ENCODE data around the gene ETF1. TPM values are rescaled to one million over a fixed set of nuclear protein-coding genes. Genes with fewer than 3 reads are reported as not detected.

Gene ETF1
- total and polyA plus RNA-seq, 4 donors: 55.7 to 73.7 (median 62.9) TPM

DNA sequence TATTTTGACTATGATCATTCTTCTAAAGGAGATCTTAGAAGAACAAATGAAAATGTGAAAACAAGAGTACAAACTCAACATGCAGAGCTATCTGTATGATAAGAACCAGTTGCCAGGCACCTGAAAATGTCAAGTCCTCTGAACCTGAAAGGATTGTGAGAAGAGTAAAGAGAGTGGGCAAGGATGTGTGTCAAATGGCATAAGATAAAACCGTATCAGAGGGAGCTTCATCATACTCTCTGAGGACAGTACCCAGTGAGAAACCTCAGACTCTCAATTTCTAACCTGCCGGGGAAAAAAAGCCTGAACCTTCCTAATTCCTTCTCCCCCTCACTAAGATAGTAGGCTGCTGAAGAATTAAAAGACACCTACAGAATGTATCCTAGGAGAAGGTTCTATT is 6.8 kb downstream of the ETF1 start:
- Histone ChIP-seq H3K4me3 (ENCODE audit: low read depth, low read length) (no peak overlapping the region), H3K27me3 (ENCODE audit: control insufficient read depth, insufficient read depth, low read length) (no peaks in the 10 kb centered on the region), H3K36me3 (ENCODE audit: control insufficient read depth, insufficient read depth, low read length) (peaks cover 4% of the 10 kb centered on the region), H3K27ac (ENCODE audit: low read depth, low read length) (no peak overlapping the region), H3K9me3 (ENCODE audit: control insufficient read depth, insufficient read depth, low read length) (no peaks in the 10 kb centered on the region), H3K4me1 (ENCODE audit: control insufficient read depth, insufficient read depth, low read length) (no peaks in the 10 kb centered on the region)
- WGBS (ENCODE audit: insufficient coverage): no CpG with 5 or more reads among the region's 2 CpGs
- no peak for DNase-seq (ENCODE audit: low read depth in 4 of 6, low spot score in 6 of 6)

DNA sequence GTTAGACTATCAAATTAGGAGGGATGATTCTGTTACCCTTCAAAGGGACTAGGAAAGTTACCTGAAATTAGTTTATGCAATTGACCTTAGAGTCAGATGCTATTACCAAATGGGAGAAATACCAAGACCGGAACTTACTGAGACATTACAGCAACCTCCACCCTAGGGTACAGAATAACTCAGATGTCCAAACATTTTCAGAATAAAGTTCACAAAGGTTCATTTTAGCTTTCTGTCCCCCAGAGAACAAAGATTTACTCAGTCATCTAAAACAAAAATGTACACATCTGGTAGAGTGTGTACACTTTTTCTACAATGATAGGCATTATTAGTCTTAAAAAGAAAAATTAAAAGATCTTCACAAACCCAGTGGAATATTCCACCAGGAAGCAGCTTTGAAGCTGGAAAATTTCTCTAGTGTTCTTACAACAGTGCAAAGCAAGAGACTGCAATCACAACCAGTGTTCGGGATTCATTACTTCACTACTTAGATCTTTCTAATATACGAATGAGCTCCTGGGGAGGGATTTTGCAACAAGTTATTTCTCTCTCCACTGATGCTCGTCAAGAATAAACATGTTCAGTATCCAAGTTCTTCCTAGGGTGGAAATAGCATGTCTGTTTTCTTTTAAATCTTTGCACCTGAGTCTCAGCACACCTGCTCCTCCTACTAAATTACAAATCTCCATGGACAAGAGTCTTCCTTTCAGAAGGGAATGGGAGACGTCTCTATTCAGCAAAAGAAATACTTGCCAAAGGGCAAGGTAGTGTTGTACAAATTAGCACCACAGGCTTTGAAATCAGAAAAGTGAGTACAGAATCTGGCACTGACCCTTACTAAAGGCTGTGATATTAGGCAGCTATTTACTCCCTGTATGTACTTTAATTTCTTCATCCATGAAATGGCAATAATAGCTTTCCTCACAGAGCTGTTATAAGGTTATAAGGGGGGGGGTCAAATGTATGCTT is 8.8 kb downstream of the ETF1 start:
- H3K4me3 ChIP-seq (ENCODE audit: low read depth, low read length): no peak overlapping the region
- no peaks in the 10 kb centered on the region for H3K27me3 ChIP-seq (ENCODE audit: control insufficient read depth, insufficient read depth, low read length)
- H3K36me3 ChIP-seq (ENCODE audit: control insufficient read depth, insufficient read depth, low read length): peaks cover 4% of the 10 kb centered on the region
- H3K4me1 ChIP-seq (ENCODE audit: control insufficient read depth, insufficient read depth, low read length): no peaks in the 10 kb centered on the region
- H3K9me3 ChIP-seq (ENCODE audit: control insufficient read depth, insufficient read depth, low read length): no peaks in the 10 kb centered on the region
- DNase-seq (ENCODE audit: low read depth in 4 of 6, low spot score in 6 of 6): peak in 1 of 6 donors; percentile 15
- no peak overlapping the region for H3K27ac ChIP-seq (ENCODE audit: low read depth, low read length)
- 50% methylated on average over 1 of the region's 5 CpGs for WGBS (ENCODE audit: insufficient coverage)

DNA sequence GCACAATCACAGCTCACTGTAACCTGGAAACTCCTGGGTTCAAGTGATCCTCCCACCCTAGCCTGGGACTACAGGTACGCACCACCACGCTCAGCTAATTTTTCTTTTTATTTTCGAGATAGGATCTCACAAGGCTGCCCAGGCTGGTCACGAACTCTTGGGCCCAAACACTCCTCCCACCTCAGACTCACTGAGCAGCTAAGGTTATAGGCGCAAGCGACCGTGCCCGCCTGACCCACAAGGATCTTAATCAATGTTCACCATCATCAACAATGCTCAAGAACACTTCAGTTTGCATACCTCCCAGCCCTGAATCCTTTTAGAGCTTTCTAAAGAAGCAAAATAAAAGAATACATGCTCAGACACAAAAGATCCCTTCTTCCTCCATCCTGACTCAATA is 13.2 kb downstream of the ETF1 start:
- Histone ChIP-seq H3K27ac (ENCODE audit: low read depth, low read length) (no peak overlapping the region), H3K4me3 (ENCODE audit: low read depth, low read length) (no peak overlapping the region), H3K27me3 (ENCODE audit: control insufficient read depth, insufficient read depth, low read length) (no peaks in the 10 kb centered on the region), H3K9me3 (ENCODE audit: control insufficient read depth, insufficient read depth, low read length) (no peaks in the 10 kb centered on the region), H3K4me1 (ENCODE audit: control insufficient read depth, insufficient read depth, low read length) (no peaks in the 10 kb centered on the region), H3K36me3 (ENCODE audit: control insufficient read depth, insufficient read depth, low read length) (peaks cover 10% of the 10 kb centered on the region)
- 96% methylated on average over 4 of the region's 8 CpGs for WGBS (ENCODE audit: insufficient coverage)
- DNase-seq (ENCODE audit: low read depth in 4 of 6, low spot score in 6 of 6): no peak

DNA sequence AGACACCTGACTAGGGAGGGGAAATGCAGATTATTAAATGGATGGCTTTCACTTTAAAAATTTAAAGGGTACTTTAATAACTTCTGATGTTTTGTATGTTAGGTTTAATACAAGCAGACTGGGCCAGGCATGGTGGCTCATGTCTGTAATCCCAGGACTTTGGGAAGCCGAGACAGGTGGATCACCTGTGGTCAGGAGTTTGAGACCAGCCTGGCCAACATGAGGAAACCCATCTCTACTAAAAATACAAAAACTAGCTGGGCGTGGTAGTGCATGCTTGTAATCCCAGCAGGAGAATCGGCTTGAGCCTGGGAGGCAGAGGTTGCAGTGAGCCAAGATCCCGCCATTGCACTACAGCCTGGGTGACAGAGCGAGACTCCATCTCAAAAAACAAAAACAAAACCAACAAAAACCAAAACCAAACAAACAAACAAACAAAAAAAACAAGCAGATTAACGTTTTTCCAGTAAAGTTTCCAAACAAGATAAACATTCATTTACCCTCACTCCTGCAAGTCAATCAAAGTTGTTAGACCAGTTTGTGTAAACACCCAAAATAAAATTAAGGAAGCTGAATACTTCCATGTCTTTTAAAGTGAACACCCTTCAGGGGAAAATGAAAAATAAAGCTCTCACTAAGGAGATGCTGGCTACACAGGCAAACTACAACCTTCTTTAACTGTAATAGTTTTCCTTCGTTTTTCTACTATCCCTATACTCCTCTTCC is 14.1 kb downstream of the ETF1 start:
- Histone ChIP-seq H3K27ac (ENCODE audit: low read depth, low read length) (no peak overlapping the region), H3K9me3 (ENCODE audit: control insufficient read depth, insufficient read depth, low read length) (no peaks in the 10 kb centered on the region), H3K27me3 (ENCODE audit: control insufficient read depth, insufficient read depth, low read length) (no peaks in the 10 kb centered on the region), H3K36me3 (ENCODE audit: control insufficient read depth, insufficient read depth, low read length) (peaks cover 10% of the 10 kb centered on the region), H3K4me3 (ENCODE audit: low read depth, low read length) (no peak overlapping the region), H3K4me1 (ENCODE audit: control insufficient read depth, insufficient read depth, low read length) (no peaks in the 10 kb centered on the region)
- DNase-seq (ENCODE audit: low read depth in 4 of 6, low spot score in 6 of 6): no peak
- 88% methylated on average over 3 of the region's 7 CpGs for WGBS (ENCODE audit: insufficient coverage)

DNA sequence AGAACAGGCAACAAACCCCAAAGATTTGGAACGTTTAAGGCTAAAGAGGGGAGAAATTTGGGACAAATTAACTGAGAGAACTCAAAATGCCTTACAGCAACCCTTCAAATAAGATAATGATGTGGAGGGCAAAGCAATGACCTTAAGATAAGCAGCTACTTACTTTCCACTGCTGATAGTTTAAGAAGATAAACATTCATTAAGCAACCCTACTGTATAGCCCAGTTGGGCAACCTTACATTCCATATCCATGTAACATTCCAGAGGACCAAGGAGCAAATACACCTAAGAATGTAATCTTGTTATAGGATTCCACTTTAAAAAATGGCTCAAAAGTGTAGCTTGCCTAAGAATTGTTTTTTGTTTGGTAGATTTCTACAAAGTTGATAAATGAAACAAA is 14.8 kb downstream of the ETF1 start:
- DNase-seq (ENCODE audit: low read depth in 4 of 6, low spot score in 6 of 6): no peak
- H3K4me1 ChIP-seq (ENCODE audit: control insufficient read depth, insufficient read depth, low read length): peaks cover 1% of the 10 kb centered on the region
- no peaks in the 10 kb centered on the region for H3K27me3 ChIP-seq (ENCODE audit: control insufficient read depth, insufficient read depth, low read length)
- H3K27ac ChIP-seq (ENCODE audit: low read depth, low read length): no peak overlapping the region
- peaks cover 8% of the 10 kb centered on the region for H3K36me3 ChIP-seq (ENCODE audit: control insufficient read depth, insufficient read depth, low read length)
- H3K9me3 ChIP-seq (ENCODE audit: control insufficient read depth, insufficient read depth, low read length): no peaks in the 10 kb centered on the region
- WGBS (ENCODE audit: insufficient coverage): no CpG with 5 or more reads among the region's 1 CpG
- H3K4me3 ChIP-seq (ENCODE audit: low read depth, low read length): no peak overlapping the region

DNA sequence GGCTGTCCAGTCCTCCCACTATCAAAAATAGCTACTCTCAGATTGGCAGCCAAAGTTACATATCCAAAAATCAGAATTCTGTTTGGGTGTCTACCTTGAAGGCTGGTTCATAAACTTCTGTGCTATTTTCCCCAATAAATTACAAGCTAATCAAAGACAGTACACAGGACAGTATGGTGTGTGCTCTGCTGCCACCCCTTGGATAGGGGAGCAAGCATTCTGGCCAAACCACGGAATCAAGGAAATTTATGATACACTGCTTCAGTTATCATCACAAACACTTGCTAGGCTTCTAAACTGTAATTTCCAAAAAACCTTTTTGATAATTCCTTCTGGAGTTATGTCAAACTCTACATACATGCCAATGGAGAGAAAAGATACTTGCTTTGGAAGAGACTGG is 15.9 kb downstream of the ETF1 start:
- no peak overlapping the region for H3K4me3 ChIP-seq (ENCODE audit: low read depth, low read length)
- H3K27me3 ChIP-seq (ENCODE audit: control insufficient read depth, insufficient read depth, low read length): no peaks in the 10 kb centered on the region
- no peak for DNase-seq (ENCODE audit: low read depth in 4 of 6, low spot score in 6 of 6)
- H3K36me3 ChIP-seq (ENCODE audit: control insufficient read depth, insufficient read depth, low read length): peaks cover 8% of the 10 kb centered on the region
- peaks cover 4% of the 10 kb centered on the region for H3K4me1 ChIP-seq (ENCODE audit: control insufficient read depth, insufficient read depth, low read length)
- H3K9me3 ChIP-seq (ENCODE audit: control insufficient read depth, insufficient read depth, low read length): no peaks in the 10 kb centered on the region
- WGBS (ENCODE audit: insufficient coverage): no CpG with 5 or more reads among the region's 1 CpG
- H3K27ac ChIP-seq (ENCODE audit: low read depth, low read length): no peak overlapping the region

DNA sequence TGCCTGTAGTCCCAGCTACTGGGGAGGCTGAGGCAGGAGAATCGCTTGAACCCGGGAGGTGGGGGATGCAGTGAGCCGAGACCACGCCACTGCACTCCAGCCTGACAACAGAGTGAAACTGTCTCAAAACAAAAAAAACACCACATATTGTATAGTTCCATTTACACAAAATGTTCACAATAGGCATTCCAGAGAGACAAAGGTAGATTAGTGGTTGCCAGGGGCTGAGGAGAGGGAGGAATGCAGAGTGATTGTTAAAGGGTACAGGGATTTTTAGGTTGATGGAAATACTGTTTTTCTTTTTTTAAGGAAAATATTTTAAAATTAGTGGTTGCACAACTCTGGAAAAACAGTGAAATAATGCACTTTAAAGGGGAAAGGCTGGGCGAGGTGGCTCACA is 19.6 kb downstream of the ETF1 start:
- 71% methylated on average over 1 of the region's 5 CpGs for WGBS (ENCODE audit: insufficient coverage)
- DNase-seq (ENCODE audit: low read depth in 4 of 6, low spot score in 6 of 6): no peak
- Histone ChIP-seq H3K9me3 (ENCODE audit: control insufficient read depth, insufficient read depth, low read length) (no peaks in the 10 kb centered on the region), H3K27me3 (ENCODE audit: control insufficient read depth, insufficient read depth, low read length) (no peaks in the 10 kb centered on the region), H3K4me3 (ENCODE audit: low read depth, low read length) (no peak overlapping the region), H3K4me1 (ENCODE audit: control insufficient read depth, insufficient read depth, low read length) (peaks cover 4% of the 10 kb centered on the region), H3K36me3 (ENCODE audit: control insufficient read depth, insufficient read depth, low read length) (peaks cover 8% of the 10 kb centered on the region), H3K27ac (ENCODE audit: low read depth, low read length) (no peak overlapping the region)

DNA sequence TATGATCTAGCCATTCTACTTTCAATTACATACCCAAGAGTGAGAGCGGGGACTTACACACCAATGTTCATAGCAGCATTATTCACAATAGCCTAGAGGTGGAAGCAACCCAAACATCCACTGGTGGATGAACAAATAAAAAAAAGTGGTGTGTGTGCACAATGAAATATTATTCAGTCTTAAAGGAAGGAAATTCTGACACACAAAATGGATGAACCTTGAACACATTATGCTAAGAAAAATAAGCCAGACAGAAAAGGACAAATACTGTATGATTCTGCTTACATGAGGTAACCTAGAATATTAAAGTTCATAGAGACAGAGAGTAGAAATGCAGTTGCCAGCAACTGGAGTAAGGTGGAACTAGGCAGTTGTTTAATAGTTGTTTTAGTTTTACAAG is 22.1 kb downstream of the ETF1 start:
- H3K4me3 ChIP-seq (ENCODE audit: low read depth, low read length): no peak overlapping the region
- no CpG with 5 or more reads among the region's 1 CpG for WGBS (ENCODE audit: insufficient coverage)
- no peaks in the 10 kb centered on the region for H3K9me3 ChIP-seq (ENCODE audit: control insufficient read depth, insufficient read depth, low read length)
- no peak overlapping the region for H3K27ac ChIP-seq (ENCODE audit: low read depth, low read length)
- H3K4me1 ChIP-seq (ENCODE audit: control insufficient read depth, insufficient read depth, low read length): peaks cover 4% of the 10 kb centered on the region
- no peak for DNase-seq (ENCODE audit: low read depth in 4 of 6, low spot score in 6 of 6)
- H3K27me3 ChIP-seq (ENCODE audit: control insufficient read depth, insufficient read depth, low read length): no peaks in the 10 kb centered on the region
- peaks cover 20% of the 10 kb centered on the region for H3K36me3 ChIP-seq (ENCODE audit: control insufficient read depth, insufficient read depth, low read length)

DNA sequence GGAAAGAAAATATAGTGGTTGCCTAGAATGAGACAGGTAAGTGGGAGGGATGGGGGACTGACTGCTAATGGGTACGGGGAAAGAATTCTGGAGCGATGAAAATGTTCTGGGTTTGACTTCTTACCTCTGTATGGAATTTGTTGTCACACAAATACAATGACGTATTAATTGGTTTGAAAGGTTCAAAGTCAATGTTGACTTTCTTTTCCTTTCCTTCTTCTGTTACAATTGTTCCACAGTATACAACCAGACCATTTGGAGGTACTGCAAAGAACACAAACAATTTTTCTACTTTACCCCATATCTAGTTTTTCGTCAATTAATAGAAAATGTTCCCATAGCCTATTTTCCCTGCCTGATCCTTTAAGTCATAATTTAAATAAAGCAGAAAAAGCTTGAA is 25.6 kb downstream of the ETF1 start:
- Histone ChIP-seq H3K27ac (ENCODE audit: low read depth, low read length) (no peak overlapping the region), H3K36me3 (ENCODE audit: control insufficient read depth, insufficient read depth, low read length) (peaks cover 30% of the 10 kb centered on the region), H3K9me3 (ENCODE audit: control insufficient read depth, insufficient read depth, low read length) (no peaks in the 10 kb centered on the region), H3K4me3 (ENCODE audit: low read depth, low read length) (no peak overlapping the region), H3K4me1 (ENCODE audit: control insufficient read depth, insufficient read depth, low read length) (no peaks in the 10 kb centered on the region), H3K27me3 (ENCODE audit: control insufficient read depth, insufficient read depth, low read length) (no peaks in the 10 kb centered on the region)
- DNase-seq (ENCODE audit: low read depth in 4 of 6, low spot score in 6 of 6): no peak
- 100% methylated on average over 2 of the region's 4 CpGs for WGBS (ENCODE audit: insufficient coverage)

Data from spinal cord (tissue), 10 donors.